Neuronal stem cell (in vitro differentiated cells): ENCODE results near the gene ZNF784.

Experiments used
- DNase-seq: peaks from one replicate; pipeline ENCODE4 v3.0.0-alpha.2; 2013; ENCODE audit warnings: low spot score
- H2AFZ ChIP-seq: one replicate; pipeline ENCODE4 v1.6.1; 2013; ENCODE audit warnings: mild to moderate bottlenecking, low read length, inconsistent platforms
- H2AK5ac ChIP-seq: 2 replicates; pipeline ENCODE4 v1.6.1; 2013; ENCODE audit warnings: low read depth, mild to moderate bottlenecking, inconsistent platforms, low read length, moderate library complexity, mixed read lengths
- H2BK120ac ChIP-seq: 2 replicates; pipeline ENCODE4 v1.6.1; 2013; ENCODE audit warnings: low read depth, mild to moderate bottlenecking, inconsistent platforms, low read length, moderate library complexity, mixed read lengths
- H2BK12ac ChIP-seq: one replicate; pipeline ENCODE4 v1.6.1; 2013; ENCODE audit warnings: low read length, inconsistent platforms
- H2BK15ac ChIP-seq: 2 replicates; pipeline ENCODE4 v1.6.1; 2013; ENCODE audit warnings: mild to moderate bottlenecking, low read length, inconsistent platforms, mixed read lengths
- H2BK5ac ChIP-seq: one replicate; pipeline ENCODE4 v1.6.1; 2013; ENCODE audit warnings: inconsistent platforms, mild to moderate bottlenecking, low read length, moderate library complexity
- H3K14ac ChIP-seq: one replicate; pipeline ENCODE4 v1.6.1; 2013; ENCODE audit warnings: low read length, inconsistent platforms
- H3K18ac ChIP-seq: 2 replicates; pipeline ENCODE4 v1.6.1; 2013; ENCODE audit warnings: low read length, inconsistent platforms
- H3K23ac ChIP-seq: 2 replicates; pipeline ENCODE4 v1.6.1; 2013; ENCODE audit warnings: low read depth, mild to moderate bottlenecking, mixed read lengths, low read length, inconsistent platforms; ENCODE audit not compliant: poor library complexity
- H3K27ac ChIP-seq: replicated peaks from 3 replicates; pipeline ENCODE4 v1.5.1; 2013; ENCODE audit warnings: low read length, inconsistent platforms
- H3K27me3 ChIP-seq, 3 experiments: 2 replicates each; pipeline ENCODE4 v1.6.1; 2013; ENCODE audit warnings: low read length in 3 of 3, mild to moderate bottlenecking in 2 of 3, inconsistent platforms in 1 of 3, low read depth in 1 of 3, mixed read lengths in 1 of 3, moderate library complexity in 1 of 3; ENCODE audit not compliant: control insufficient read depth in 3 of 3, insufficient read depth in 3 of 3
- H3K36me3 ChIP-seq, 2 donors: replicated peaks in 1 of 2; 2 replicates each; pipeline ENCODE4 v1.6.1; 2013; ENCODE audit warnings: low read length in 2 of 2; ENCODE audit not compliant: control insufficient read depth in 2 of 2, insufficient read depth in 2 of 2
- H3K4ac ChIP-seq: 2 replicates; pipeline ENCODE4 v1.6.1; 2013; ENCODE audit warnings: inconsistent platforms, mild to moderate bottlenecking, low read length, moderate library complexity
- H3K4me1 ChIP-seq, 2 donors: 1 replicate in 1 of 2; 2 replicates in 1 of 2; pipeline ENCODE4 v1.6.1; 2013; ENCODE audit warnings: low read length in 2 of 2, low read depth in 1 of 2; ENCODE audit not compliant: control insufficient read depth in 2 of 2, insufficient read depth in 1 of 2
- H3K4me2 ChIP-seq: one replicate; pipeline ENCODE4 v1.6.1; 2013; ENCODE audit warnings: mild to moderate bottlenecking, low read length, inconsistent platforms; ENCODE audit not compliant: insufficient read depth, poor library complexity, severe bottlenecking
- H3K4me3 ChIP-seq, 2 donors: 2 replicates each; pipeline ENCODE4 v1.5.1; 2013; ENCODE audit warnings: low read length in 2 of 2, mild to moderate bottlenecking in 2 of 2, inconsistent platforms in 1 of 2, moderate library complexity in 1 of 2
- H3K79me1 ChIP-seq: one replicate; pipeline ENCODE4 v1.6.1; 2013; ENCODE audit warnings: low read depth, mild to moderate bottlenecking, inconsistent platforms, low read length, moderate library complexity
- H3K9ac ChIP-seq: one replicate; pipeline ENCODE4 v1.6.1; 2013; ENCODE audit warnings: mild to moderate bottlenecking, low read depth, low read length, inconsistent platforms; ENCODE audit not compliant: poor library complexity
- H3K9me3 ChIP-seq, 2 donors: replicated peaks in 1 of 2; 2 replicates each; pipeline versions ENCODE3 to v1.6.1; 2013; ENCODE audit warnings: low read length in 2 of 2, mild to moderate bottlenecking in 2 of 2, inconsistent platforms in 1 of 2, low read depth in 1 of 2, mixed read lengths in 1 of 2, moderate library complexity in 1 of 2; ENCODE audit not compliant: control insufficient read depth in 2 of 2, insufficient read depth in 1 of 2
- H4K8ac ChIP-seq: one replicate; pipeline ENCODE4 v1.6.1; 2013; ENCODE audit warnings: low read depth, mild to moderate bottlenecking, inconsistent platforms, low read length, moderate library complexity
- H4K91ac ChIP-seq: one replicate; pipeline ENCODE4 v1.6.1; 2013; ENCODE audit warnings: low read length, low read depth, mild to moderate bottlenecking, inconsistent platforms; ENCODE audit not compliant: poor library complexity
- WGBS, 2 donors: extraction: QIAGEN DNeasy Blood & Tissue Kit; methylation state at CpG; one replicate each; pipeline ENCODE4 v1.1.7; 2013; ENCODE audit warnings: missing lambda C conversion rate in 2 of 2, mixed read lengths in 1 of 2; ENCODE audit not compliant: insufficient read length in 2 of 2, insufficient replicate concordance in 1 of 2; ENCODE audit errors: extremely low coverage in 2 of 2; 5-methylcytosine and 5-hydroxymethylcytosine counted together

ZNF784 gene

DNA sequence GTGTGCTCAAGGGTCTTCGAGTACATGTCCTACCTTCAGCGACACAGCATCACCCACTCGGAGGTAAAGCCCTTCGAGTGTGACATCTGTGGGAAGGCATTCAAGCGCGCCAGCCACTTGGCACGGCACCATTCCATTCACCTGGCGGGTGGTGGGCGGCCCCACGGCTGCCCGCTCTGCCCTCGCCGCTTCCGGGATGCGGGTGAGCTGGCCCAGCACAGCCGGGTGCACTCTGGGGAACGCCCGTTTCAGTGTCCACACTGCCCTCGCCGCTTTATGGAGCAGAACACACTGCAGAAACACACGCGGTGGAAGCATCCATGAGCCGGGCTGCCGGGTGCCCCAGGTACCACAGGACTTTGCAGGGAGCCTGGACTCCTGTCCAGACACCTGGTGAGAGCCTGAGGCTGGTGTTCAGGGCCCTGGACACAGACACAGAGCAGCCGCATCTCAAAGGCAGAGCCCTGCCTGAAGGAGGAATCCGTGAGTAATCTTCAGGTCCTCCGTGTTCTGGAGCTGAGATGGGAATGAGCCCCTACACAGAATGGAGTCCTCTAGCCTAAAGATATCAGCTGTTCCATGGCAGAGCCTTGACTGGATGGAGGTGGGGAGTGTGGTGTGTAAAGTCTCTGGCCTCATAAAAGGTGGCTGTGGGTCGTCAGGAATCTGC is 20.6 kb upstream of the ZNF784 start:
- WGBS, 2 donors, result no CpG with 5 or more reads among the region's 28 CpGs
- Histone ChIP-seq H4K91ac (no peak overlapping the region), H3K14ac (no peak overlapping the region), H2AFZ (no peak overlapping the region), H3K4me2 (no peak overlapping the region), H3K18ac (no peak overlapping the region), H2AK5ac (peak overlapping the region; percentile 56), H3K23ac (peak overlapping the region; percentile 85), H2BK15ac (no peak overlapping the region), H4K8ac (no peak overlapping the region), H3K9me3 (no peaks in the 10 kb centered on the region), H3K27me3 (no peaks in the 10 kb centered on the region), H2BK12ac (peak overlapping the region; percentile 58), H3K4me1 (peaks cover 25 to 31% of the 10 kb centered on the region in 2 donors), H3K27ac (no peak overlapping the region), H2BK120ac (no peak overlapping the region), H3K4ac (no peak overlapping the region), H2BK5ac (no peak overlapping the region), H3K4me3 (peak overlapping the region in 1 of 2 donors; percentile 94), H3K9ac (no peak overlapping the region), H3K36me3 (peaks cover 21 to 23% of the 10 kb centered on the region in 2 donors), H3K79me1 (peaks cover 36% of the 10 kb centered on the region)
- no peak for DNase-seq

GRCh38 chr19:55644191-55644833 is 19.9 kb upstream of the ZNF784 start:
- Histone ChIP-seq H2AK5ac (peak overlapping the region; percentile 95), H2BK12ac (no peak overlapping the region), H3K23ac (peak overlapping the region; percentile 17), H3K14ac (no peak overlapping the region), H2AFZ (peak overlapping the region; percentile 64), H3K18ac (no peak overlapping the region), H3K9ac (peak overlapping the region; percentile 86), H2BK120ac (no peak overlapping the region), H3K4me3 (peak overlapping the region; percentile 84 to 94), H3K9me3 (no peaks in the 10 kb centered on the region), H3K27ac (no peak overlapping the region), H3K36me3 (peaks cover 18 to 20% of the 10 kb centered on the region in 2 donors), H4K8ac (no peak overlapping the region), H2BK5ac (peak overlapping the region; percentile 84), H3K4me1 (peaks cover 26 to 33% of the 10 kb centered on the region in 2 donors), H4K91ac (no peak overlapping the region), H3K79me1 (peaks cover 38% of the 10 kb centered on the region), H3K4me2 (peak overlapping the region; percentile 89), H3K4ac (no peak overlapping the region), H3K27me3 (no peaks in the 10 kb centered on the region), H2BK15ac (no peak overlapping the region)
- DNase-seq, result no peak
- no CpG with 5 or more reads among the region's 12 CpGs for WGBS, 2 donors

- peak overlapping the region; percentile 8 for H3K23ac ChIP-seq
- no peak overlapping the region for H4K8ac ChIP-seq
- no peak overlapping the region for H2BK15ac ChIP-seq
- H3K4me3 ChIP-seq, result peak overlapping the region; percentile 84 to 94
- H2BK5ac ChIP-seq, result peak overlapping the region; percentile 84
- no peaks in the 10 kb centered on the region for H3K9me3 ChIP-seq
- H3K4me1 ChIP-seq, result peaks cover 25 to 31% of the 10 kb centered on the region in 2 donors
- peak overlapping the region; percentile 76 for H3K18ac ChIP-seq
- H2BK12ac ChIP-seq, result no peak overlapping the region
- no peak overlapping the region for H2BK120ac ChIP-seq
- peak overlapping the region; percentile 89 for H3K4me2 ChIP-seq
- no peaks in the 10 kb centered on the region for H3K27me3 ChIP-seq
- peak overlapping the region; percentile 89 for H3K14ac ChIP-seq
- H2AFZ ChIP-seq, result peak overlapping the region; percentile 64
- H2AK5ac ChIP-seq, result peak overlapping the region; percentile 95
- no CpG with 5 or more reads among the region's 15 CpGs for WGBS, 2 donors
- peaks cover 17 to 20% of the 10 kb centered on the region in 2 donors for H3K36me3 ChIP-seq
- no peak for DNase-seq
- peaks cover 35% of the 10 kb centered on the region for H3K79me1 ChIP-seq
- no peak overlapping the region for H3K27ac ChIP-seq
- peak overlapping the region; percentile 3 for H3K4ac ChIP-seq
- H3K9ac ChIP-seq, result peak overlapping the region; percentile 86
- H4K91ac ChIP-seq, result no peak overlapping the region
Observed at GRCh38 chr19:55643887-55644176, 19.5 kb upstream of the ZNF784 start.
